Eye (tissue), 1 donor: ENCODE results near the gene APOL2.
"Not testable (repeated sequence)": the region's sequence is repeated elsewhere in the genome, so short reads cannot be mapped to it uniquely, and the experiment has no call there.

Source experiments
- DNase-seq: peaks from one replicate; pipeline ENCODE4 v3.0.0-alpha.2; 2015

Gene APOL2

DNA sequence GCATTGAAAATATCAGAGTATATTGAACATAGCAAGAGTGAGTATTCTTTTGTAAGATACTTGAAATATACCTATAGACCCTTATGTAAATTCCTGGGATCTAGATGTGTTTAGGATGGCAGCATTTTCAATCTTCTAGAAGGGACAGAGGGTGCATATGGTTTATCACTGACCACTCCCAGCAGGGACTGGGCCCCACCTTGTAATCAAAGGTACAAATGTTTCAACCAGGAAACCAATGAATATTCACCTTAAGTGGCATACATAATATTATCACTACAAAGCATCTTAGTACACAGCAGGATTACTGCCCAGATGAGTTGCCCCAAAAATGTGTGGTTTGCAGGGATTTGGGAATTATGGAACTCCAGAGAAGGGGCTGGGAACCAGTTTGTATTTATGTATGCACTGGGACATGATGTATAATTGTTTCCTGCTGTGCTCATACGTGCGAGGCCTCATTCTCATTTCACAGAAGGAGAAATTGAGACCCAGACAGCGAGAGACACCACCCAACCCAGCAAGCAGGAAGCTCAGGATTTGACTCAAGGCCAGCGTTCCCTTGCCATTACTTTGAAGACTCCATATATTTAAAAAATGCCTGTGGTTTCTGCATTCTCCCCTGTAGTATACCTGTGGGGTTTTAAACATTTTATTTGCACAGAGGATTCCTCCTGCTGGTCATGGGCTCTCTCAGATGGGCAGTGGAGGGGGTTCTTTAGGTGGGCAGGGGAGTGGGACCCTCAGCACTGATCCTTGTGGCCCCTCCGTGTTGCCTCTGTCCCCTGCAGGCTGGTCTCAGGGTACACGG, 42.9 kb downstream of the APOL2 start:
- DNase-seq = peak; percentile 75

DNA sequence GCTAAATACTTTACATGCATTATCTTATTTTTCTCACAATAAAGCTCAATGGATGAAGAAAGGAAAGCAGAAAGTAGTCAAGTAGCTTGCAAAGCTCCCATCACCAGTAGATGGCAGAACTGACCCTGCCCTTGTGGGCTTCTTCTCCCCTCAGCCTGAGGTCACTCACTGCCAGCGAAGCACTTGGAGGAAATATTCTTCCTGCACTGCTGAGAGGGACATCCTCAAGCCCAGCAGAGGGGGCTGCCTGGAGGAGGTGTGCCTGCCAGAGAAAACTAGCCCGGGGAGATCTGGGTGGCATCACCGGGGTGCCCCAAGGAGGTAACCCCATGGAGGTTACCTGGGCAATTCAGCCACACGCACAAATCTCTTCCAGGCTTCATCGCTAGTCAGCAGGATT, 44.4 kb downstream of the APOL2 start:
- peak; percentile 84 for DNase-seq

DNA sequence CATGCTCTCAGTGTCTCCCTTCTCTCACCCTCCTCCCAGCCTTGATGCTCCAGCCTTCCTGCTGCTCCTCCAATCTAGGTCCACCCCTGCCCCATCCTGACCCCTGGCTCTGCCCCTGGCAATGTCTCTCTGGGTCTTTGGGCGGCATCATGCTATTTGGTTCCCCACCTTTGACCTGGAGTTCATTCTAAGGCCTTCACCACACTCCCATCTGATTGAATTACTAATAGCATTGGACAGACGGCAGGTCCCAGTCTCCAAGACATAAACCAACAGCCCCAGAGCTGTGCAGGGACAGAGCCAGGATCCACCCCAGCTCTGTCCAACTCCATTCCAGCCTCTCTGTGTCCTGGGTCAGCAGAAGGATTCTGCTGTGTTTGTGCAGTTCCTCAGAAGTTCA, 44.9 kb downstream of the APOL2 start:
- DNase-seq = no peak

DNA sequence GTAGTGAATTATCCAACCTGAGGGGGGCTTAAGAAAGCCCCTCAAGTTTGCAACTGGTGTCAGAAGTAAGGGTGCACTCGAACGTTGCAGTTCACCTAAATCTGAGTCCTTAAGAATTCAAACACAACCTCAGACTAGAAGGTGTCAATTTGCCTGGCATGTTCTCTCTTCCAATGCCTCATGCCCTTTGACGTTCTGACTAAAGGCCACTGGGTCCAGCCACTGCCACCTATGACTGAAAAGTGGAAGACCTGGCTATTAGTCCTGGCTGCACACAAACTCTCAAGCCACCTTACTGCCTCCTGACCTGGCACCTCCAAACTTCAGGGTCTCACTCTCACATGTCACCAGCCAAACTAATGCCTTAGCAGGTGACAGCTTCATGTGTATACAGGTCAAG, 45.8 kb downstream of the APOL2 start:
- no peak for DNase-seq

DNA sequence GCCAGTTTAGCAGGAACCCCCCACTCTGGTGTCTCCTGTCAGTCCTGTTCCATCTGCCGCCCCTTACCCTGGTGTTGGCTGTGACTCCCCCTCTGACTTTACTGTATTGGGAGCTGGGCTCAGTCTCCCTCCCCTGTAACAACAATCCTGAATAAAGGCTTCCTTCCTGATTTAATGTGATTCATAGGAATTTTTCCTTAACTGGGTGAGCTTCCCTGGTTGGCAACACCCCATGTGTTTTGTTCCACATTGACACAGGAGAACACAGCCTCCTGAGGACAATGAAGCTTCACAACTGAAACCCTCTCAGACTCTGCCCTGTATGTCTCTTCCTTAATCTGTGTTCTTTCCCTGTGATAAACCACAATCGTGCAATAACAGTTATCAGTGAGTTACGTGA, 46.2 kb downstream of the APOL2 start:
- DNase-seq = no peak

DNA sequence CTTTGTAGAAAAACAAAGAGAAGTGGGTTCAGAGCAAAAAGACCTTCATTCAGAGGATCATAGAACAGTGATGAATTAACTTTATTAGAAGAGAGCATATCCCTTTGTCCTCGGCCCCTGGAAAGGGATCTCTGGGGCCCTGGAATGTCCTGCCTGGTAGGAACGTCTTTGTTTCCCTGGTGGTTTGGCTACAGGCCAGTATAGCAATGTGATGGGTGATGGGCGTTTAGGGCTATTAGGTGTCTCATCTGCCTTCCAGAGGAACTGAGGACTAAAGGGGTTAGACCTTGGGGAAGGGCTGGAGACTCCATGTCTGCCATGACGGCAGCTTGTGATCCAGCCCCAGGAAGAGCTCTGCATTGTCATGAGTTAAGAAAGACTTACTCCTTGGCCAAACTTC, 46.8 kb downstream of the APOL2 start:
- DNase-seq = no peak

DNA sequence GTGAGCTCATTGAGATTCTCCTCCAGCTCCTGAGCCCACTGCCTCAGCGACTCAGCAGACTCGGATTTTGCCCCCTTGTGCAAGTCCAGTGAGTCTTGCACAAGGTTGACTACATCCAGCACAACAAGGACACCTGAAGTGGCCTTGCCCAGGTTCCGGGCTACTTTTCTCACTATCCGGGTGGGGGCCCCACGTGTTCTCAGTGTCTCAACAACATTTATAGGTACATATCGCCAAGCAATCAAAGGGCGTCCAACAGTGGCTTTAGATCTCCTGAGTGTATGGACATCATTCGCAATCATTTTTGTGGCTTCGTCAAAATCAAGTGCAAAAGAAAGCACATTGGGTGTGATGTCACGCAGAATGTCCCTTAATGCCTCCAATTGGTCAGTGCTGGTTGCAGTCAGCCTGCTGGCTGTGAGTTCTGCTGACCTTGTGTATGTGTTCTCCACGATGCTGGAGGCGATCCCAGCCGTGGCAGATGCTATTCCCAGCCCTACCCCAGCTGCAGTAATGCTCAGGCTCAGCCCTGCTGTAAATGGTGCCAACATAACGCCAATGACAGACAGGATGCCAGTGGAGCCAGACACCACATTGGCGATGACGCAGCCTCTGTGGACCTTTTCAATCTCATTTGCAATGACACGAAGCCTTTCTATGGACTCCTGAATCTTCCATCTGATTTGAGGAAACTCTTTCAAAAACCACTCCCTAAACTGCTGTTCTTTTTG, 48.1 kb downstream of the APOL2 start:
- no peak for DNase-seq

DNA sequence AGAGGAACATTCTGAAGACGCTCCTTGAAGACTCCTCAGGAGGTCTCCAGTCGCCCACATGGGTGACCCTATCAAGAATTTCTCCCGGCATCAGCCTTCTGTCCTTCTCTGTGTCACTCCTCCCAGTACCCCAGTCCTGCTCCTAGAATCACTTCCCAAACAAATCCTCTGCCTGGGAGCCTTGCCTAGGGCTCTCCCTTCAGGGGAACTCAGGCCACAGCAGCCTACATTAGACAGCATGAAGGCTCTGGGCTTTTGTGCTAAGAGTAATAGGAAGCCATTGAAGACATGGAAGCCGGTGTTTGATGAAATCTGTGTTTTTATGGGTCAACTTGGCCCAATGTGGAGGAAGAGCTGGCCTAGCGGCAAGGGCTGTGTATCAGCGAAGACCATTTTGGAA, 51.5 kb downstream of the APOL2 start:
- not testable (repeated sequence) for DNase-seq

DNA sequence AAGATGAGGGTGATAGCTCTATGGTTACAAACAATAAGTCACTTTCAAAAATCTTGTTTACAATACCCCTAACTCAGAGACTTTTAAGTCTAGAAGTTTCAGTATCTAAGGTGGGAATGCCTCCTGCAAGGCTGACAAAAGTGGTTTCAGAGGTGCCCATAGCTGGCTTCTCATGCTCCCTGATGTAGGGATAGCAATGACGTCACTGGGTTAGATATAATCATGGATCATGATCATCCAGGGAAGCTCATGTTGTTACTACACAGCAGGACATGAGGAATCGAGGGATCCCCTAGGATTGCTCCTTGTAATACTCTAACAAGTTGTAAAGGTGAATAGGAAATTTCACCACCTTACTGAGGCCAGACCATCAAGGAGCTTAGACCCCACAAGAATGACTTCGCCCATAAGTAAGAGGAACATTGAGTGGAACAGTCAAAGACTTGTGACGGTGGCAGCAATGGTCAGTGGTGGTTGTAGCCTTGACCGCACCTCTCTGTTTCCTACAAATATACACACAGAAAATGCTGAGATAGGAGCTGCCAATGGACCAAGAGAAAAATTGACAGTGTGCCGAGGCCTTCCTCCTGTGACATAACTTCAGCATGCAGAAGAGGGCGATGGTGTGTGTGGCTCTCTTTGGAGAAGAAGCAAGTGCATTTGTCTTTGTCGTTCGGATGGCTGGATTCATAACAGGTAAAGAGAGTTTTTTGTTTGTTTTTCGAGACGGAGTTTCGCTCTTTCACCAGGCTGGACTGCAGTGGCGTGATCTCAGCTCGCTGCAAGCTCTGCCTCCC, 53.3 kb downstream of the APOL2 start:
- DNase-seq = no peak

DNA sequence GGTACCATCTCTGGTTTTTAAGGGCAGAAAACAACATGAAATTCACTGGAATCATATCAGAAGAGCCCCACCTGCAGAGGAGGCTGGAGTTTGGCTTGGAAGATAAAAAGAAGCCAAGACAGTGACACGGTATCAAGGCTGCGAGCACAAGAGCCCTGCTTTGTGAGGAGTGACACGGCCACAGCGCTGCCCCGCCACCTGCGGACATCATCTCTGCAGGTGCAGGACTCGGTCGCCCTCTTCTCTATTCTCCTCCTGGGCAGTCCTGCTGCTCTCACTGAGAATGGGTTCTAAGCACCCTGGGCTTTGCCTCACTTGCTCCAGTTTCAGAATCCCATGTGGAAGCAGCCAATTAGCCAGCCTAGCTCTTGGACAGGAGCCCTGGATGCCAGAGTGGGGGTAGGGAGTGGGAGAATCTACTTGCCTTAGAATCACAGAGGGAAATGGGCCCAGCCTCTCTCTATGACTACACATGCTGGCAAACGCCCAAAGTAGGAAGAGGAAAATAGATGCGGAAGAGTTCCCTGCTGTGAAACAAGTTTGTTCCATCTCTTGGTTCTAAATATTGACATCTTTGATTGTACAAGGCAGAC, 54.8 kb downstream of the APOL2 start:
- DNase-seq = no peak

DNA sequence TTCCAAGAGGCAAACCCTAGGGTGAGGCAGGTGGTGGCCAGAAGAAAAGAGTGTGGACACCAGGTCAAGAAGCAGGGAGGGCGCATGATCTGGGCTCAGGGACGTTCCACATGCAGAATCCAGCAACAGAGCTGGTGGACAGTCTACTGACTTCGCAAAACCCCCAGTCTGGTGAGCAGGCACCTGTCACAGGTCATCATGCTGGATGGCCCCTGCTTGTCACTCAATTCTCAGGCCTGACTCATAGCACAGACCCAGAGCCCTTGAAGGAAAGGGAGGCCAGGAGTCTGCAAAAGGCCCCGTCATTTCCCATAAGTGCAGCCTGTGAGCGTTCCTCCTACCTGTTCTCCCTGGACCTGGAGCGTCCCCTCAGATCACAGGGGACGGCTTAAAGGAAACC, 55.9 kb downstream of the APOL2 start:
- DNase-seq = no peak

DNA sequence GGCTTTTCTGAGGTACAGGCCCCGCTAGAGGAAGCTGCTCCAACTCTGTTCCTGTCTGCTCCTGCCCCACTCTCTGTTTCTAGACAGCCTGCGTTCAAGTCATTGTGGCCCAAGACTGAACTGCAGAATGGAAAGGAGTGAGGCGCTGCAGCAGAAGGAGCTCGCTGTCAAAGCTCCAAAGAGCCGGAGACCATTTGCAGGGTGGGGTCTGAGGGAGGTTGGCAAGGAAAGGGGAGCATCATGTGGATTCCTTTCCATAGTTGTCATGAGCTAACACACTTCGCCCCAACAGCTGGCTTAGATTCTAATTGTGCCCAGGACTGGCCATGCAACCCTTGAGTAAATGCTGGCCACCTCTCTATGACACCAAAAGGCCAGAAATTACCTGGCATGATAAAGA, 56.5 kb downstream of the APOL2 start:
- DNase-seq = no peak

DNA sequence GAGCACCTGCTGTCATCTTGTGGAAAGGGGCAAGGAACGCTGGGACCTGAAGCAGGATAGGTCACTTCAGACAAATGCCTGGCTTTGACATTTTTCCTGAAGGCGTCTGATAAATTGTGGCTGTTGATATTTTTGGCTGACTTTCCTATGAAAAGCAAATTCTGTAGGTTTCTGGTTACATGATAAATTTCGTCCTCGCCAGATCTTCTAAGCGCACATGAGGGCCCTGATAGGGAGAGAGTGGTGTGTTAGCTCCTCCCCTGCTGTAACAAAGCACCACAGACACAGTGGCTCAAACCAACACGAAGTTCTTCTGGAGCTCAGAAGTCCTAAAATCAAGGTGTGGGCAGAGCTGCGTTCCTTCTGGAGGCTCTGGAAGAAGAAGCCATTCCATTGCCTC, 57.3 kb downstream of the APOL2 start:
- DNase-seq = peak; percentile 19

DNA sequence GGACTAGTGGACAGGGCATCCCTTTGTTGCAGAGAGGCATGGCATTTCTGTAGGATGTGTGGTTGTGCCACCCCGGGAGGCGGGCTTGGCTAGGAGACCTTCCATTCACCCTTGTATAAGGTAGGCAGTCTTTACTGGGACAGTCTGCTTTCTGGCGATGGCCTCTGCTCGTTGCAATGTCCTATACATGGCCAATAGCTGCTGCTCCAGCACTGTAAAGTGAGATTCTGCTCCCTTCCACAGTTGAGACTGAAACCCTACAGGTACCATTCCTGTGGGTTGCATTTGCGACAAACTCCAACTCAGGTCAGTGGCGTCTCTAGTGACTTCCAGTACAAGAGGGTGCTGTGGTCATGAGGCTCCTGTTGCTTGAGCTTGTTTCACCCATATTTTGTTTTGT, 58.4 kb downstream of the APOL2 start:
- DNase-seq = no peak

DNA sequence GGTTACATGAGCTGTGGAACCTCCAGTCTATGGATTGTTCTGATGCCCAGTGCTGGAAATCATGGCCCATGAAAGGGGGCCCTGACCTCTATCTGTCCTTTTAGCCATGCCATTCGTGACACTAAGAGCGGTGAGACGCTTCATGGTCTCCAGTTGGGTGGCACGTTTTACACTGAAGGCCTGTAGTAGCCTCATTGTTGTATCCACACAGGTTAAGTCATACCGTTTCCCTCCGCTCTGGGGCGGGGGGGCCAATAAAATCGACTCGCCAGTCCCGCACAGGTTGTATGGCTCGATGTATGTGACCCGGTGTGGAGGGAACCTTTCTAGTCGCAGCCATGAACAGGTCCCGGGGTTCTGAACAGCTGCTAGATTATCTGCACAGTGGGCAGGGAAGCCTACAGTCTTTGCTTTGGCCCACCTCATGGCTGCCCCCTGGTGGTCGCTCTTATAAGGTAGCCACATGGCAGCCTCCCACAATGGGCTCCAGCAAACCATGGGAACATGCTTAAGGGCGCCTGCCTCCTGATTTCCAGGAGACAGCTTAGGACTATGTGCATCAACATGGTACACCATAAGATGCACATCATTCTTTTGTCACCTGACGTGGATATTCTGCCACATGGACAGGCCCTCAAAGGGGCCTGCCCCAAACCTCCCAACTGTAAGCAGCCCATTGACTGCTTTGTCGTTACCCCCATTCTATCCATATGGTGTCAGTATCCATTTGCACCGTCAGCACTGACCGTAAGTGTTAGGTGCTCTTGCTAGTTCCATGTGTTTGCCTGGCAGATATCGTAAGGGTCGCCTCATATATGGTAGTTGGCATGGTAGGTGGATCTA, 59.1 kb downstream of the APOL2 start:
- peak; percentile 73 for DNase-seq

DNA sequence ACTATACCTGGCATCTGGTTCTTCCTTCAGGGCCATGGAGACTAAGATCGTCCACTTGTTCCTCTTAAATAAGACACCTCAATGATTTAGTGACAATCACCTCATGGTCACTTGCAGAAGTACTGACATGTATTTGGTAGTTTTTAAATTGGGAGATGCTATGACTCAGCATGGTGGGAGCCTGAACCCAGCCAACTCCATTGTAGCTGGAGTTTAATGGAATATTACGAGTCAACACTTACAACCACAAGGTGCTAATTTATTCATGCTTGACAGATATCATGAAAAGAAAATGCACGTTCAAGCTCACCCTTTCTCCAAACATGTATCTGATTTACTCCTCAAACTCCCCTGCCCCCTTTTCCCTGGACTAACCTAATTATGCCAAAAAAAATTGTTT, 62.2 kb downstream of the APOL2 start:
- DNase-seq = no peak
